NCI-H526 treated with DMSO at 0.1 percent for 48 hours (cell line): ENCODE data around the gene ELAVL3.
"Not testable (repeated sequence)": the region's sequence is repeated elsewhere in the genome, so short reads cannot be mapped to it uniquely, and the experiment has no call there.

Experiments
- DNase-seq: peaks from one replicate; lab custom pipeline; 2025; lab: John Stamatoyannopoulos, UW

ELAVL3 gene

DNA sequence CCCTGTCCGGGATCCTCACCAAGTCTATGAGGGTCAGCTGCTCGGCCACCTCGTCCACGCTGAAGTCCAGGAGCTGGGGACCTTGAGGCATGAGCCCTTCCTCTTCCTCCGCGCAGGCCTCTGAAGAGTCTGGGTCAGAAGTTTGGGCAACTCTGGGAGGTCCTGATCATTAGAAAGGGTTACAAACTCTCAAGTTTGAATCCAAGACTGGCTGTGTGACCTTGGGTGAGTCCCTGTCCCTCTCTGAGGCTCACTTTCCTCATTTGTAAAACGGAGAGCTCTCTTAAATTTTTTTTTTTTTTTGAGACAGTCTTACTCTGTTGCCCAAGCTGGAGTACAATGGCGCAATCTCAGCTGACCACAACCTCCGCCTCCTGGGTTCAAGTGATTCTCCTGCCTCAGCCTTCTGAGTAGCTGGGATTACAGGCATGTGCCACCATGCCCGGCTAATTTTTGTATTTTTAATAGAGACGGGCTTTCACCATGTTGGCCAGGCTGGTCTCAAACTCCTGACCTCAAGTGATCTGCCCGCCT, 74.1 kb downstream of the ELAVL3 start:
- DNase-seq, result not testable (repeated sequence)

DNA sequence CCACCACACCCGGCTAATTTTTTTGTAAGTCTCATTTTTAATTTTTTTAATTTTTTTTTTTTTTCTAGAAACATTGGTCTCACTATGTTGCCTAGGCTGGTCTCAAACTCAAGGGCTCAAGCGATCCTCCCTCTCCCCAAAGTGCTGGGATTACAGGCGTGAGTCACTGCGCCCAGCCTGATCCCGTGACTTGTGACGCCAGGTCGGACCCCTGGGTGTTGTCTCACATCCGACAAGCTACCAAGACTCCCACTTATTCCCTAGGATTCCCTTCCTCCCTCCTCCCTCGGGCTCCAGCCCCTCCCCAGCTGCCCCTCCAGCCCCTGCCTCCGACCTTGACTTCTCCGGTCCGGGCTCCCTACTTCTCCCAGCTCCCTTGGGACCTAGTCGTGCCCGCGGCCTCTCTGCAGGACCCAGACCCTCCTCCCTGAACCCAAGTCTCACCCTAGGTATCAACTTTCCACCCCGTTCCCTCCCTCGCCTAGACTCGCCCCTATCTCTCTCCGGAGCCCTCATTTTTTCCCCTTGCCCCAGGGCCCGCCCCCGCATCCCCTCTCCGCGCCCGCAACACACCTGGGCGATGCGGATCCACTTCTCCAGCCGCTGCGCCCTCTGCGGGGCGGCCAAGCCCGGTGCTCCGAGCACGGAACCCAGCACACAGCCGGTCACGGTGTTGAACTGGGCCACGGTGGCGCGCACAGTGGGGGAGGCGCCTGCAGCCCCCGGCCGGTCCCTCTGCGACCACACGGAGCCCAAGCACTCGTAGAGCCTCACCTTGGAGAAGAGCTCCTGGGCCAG, 74.8 kb downstream of the ELAVL3 start:
- no peak for DNase-seq

DNA sequence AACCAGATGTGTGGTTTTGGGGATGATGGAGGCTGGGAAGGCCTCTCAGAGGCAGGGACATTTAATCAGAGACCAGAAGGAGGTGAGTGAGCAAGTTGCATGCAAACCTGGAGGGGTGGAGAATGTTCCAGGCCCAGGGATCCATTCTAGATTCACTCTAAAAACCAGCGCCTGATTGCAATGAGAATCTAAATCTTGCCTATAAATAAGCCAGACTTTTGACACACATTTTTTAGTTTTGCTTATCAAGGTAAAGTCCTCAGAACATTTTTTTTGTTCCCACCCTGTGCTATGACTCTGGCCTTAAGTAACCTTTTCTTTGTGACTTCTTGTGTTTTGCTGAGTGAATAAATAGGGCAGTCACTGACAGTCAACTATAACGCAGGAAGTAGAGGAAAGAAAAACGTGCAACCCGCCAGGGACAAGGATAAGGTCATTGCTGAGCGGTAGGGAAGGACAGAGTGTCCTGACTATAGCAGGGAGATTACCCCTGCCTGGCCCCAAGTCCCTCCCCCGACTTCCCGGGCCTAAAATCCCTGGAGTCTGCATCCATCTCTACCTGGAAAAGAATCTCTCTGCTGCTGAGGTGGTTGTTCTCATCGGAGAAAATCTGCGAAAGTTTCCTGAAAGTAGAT, 76.1 kb downstream of the ELAVL3 start:
- DNase-seq, result no peak

DNA sequence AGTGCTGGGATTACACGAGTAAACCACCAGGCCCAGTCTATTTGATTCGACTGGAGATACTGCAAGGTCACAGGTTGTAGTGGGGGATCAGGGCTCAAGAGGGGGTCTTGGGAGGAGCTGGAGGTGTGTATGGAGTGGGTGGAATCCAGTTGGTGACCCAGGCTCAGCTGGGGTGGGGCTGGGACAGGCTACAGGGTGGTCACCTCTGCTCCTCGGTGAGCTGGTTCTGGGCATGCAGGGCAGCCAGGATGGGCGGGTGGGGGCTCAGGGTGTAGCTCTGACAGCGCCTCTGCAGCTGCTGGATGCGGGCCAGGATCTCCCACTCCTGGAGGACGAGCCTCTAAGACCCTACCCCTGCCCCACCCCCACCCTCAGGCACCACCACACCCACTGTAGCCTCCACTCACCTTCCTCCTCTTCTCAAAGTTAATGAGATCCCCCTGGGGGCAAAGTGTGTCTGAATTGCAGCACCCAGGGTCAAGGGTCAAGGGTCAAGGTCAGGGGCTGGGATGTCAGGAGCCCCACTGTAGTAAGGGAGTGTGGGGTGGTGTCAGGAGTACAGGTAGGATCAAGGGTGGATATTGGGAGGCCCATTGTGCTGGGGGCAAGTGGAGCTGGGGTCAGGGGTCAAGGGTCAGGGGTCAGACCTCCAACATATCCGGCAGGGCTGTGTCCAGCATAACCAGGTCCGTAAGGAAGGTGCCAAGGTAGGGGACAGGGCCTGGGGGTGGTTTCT, 78.9 kb downstream of the ELAVL3 start:
- DNase-seq, result no peak
